ENCODE data around the gene PLD1. TPM values are rescaled to one million over a fixed set of nuclear protein-coding genes. Genes with fewer than 3 reads are reported as not detected.

Gene PLD1
- total and polyA plus RNA-seq, 10 donors: 3.0 to 75.2 (median 54.0) TPM

GRCh38 chr3:171745577-171746319 lies 64.5 kb downstream of the PLD1 start:
- TF ChIP-seq POLR2A (IDR thresholded peaks at IDR 0.05): no peak
- TF ChIP-seq POLR2AphosphoS5 (IDR thresholded peaks at IDR 0.05): peak in 1 of 3 donors; percentile 27
- H3K4me3 ChIP-seq: no peak overlapping the region
- intact Hi-C loops (cut with DNase I; ENCODE audit: low total_unique reads): no loop called here
- 92 to 99% (median 95%) methylated on average over 15 to 40 of the region's 40 CpGs for WGBS, 5 donors
- H3K27me3 ChIP-seq (replicated peaks in 1 of 7): no peaks in the 10 kb centered on the region
- peak overlapping the region in 3 of 8 donors; percentile 21 to 32 (median 21) for H3K27ac ChIP-seq
- peaks cover 0 to 47% (median 26%) of the 10 kb centered on the region in 6 donors for H3K4me1 ChIP-seq
- H3K9me3 ChIP-seq: peaks cover 0 to 7% (median 0%) of the 10 kb centered on the region in 8 donors
- DNase-seq: no peak
- H3K36me3 ChIP-seq: peaks cover 0 to 13% (median 0%) of the 10 kb centered on the region in 6 donors

- peaks cover 0 to 7% (median 0%) of the 10 kb centered on the region in 8 donors for H3K9me3 ChIP-seq
- peaks cover 0 to 13% (median 0%) of the 10 kb centered on the region in 6 donors for H3K36me3 ChIP-seq
- TF ChIP-seq POLR2AphosphoS5 (IDR thresholded peaks at IDR 0.05): no peak
- no peak for TF ChIP-seq POLR2A (IDR thresholded peaks at IDR 0.05)
- no peak for TF ChIP-seq CTCF (IDR thresholded peaks at IDR 0.05 in 8 of 11, conservative IDR thresholded peaks at IDR 0.05 in 3 of 11)
- peak overlapping the region in 2 of 8 donors; percentile 7 to 12 for H3K27ac ChIP-seq
- WGBS, 5 donors: 82 to 89% (median 85%) methylated on average over 5 of the region's 5 CpGs
- H3K27me3 ChIP-seq (replicated peaks in 1 of 7): no peaks in the 10 kb centered on the region
- H3K4me1 ChIP-seq: peaks cover 0 to 52% (median 26%) of the 10 kb centered on the region in 6 donors
- no peak overlapping the region for H3K4me3 ChIP-seq
- no peak for DNase-seq
- intact Hi-C loops (cut with DNase I; ENCODE audit: low total_unique reads): no loop called here
These were observed 66.0 kb downstream of the PLD1 start for GRCh38 chr3:171744158-171744741.

GRCh38 chr3:171743327-171744157 lies 66.7 kb downstream of the PLD1 start:
- Histone ChIP-seq H3K36me3 (peaks cover 0 to 13% (median 0%) of the 10 kb centered on the region in 6 donors), H3K4me3 (no peak overlapping the region), H3K27me3 (replicated peaks in 1 of 7) (no peaks in the 10 kb centered on the region), H3K4me1 (peaks cover 0 to 46% (median 21%) of the 10 kb centered on the region in 6 donors), H3K9me3 (peaks cover 0 to 7% (median 0%) of the 10 kb centered on the region in 8 donors), H3K27ac (peak overlapping the region in 1 of 8 donors; percentile 12)
- DNase-seq: no peak
- no peak for TF ChIP-seq POLR2AphosphoS5 (IDR thresholded peaks at IDR 0.05)
- TF ChIP-seq POLR2A (IDR thresholded peaks at IDR 0.05): no peak
- TF ChIP-seq CTCF (IDR thresholded peaks at IDR 0.05 in 8 of 11, conservative IDR thresholded peaks at IDR 0.05 in 3 of 11): no peak
- 85 to 95% (median 88%) methylated on average over 10 of the region's 10 CpGs for WGBS, 5 donors
- intact Hi-C loops (cut with DNase I; ENCODE audit: low total_unique reads): no loop called here

- Histone ChIP-seq H3K27me3 (replicated peaks in 1 of 7) (no peaks in the 10 kb centered on the region), H3K4me3 (no peak overlapping the region), H3K9me3 (peaks cover 0 to 7% (median 0%) of the 10 kb centered on the region in 8 donors), H3K4me1 (peaks cover 0 to 29% (median 4%) of the 10 kb centered on the region in 6 donors), H3K36me3 (peaks cover 0 to 27% (median 3%) of the 10 kb centered on the region in 6 donors), H3K27ac (no peak overlapping the region)
- no peak for DNase-seq
- WGBS, 5 donors: 58 to 82% (median 71%) methylated on average over 2 of the region's 2 CpGs
- intact Hi-C loops (cut with DNase I; ENCODE audit: low total_unique reads): no loop called here
- TF ChIP-seq CTCF (IDR thresholded peaks at IDR 0.05 in 8 of 11, conservative IDR thresholded peaks at IDR 0.05 in 3 of 11) (no peak), POLR2A (IDR thresholded peaks at IDR 0.05) (no peak), POLR2AphosphoS5 (IDR thresholded peaks at IDR 0.05) (no peak)
These were observed 68.9 kb downstream of the PLD1 start for GRCh38 chr3:171741377-171741776.
